Islet of Langerhans (tissue), 1 donor: ENCODE data around the gene THBS3.
"Not testable (repeated sequence)": the region's sequence is repeated elsewhere in the genome, so short reads cannot be mapped to it uniquely, and the experiment has no call there.

Experiments
- FAIRE-seq: peaks from one replicate; lab custom pipeline; 2011; peaks lifted over from hg19 to GRCh38; lab: Jason Lieb, UNC

Gene THBS3

GRCh38 chr1:155207806-155208540 lies at the start of gene THBS3:
TSS of gene THBS3 (minus strand) at chr1:155207897. CDS start at chr1:155207876, 21 bp downstream.
- FAIRE-seq: no peak

- FAIRE-seq: no peak
These were observed 48.6 kb upstream of the THBS3 start for GRCh38 chr1:155256058-155256852.

GRCh38 chr1:155255243-155256007 lies 47.7 kb upstream of the THBS3 start, which contains the start of gene ENTREP3:
TSS of gene ENTREP3 (minus strand) at chr1:155255483. CDS start at chr1:155254877, 606 bp downstream.
- no peak for FAIRE-seq

- FAIRE-seq: no peak
These were observed 47.1 kb upstream of the THBS3 start for GRCh38 chr1:155254714-155255242.

GRCh38 chr1:155254228-155254713 lies 46.6 kb upstream of the THBS3 start:
- FAIRE-seq: no peak

GRCh38 chr1:155253797-155254196 lies 46.1 kb upstream of the THBS3 start:
- FAIRE-seq: no peak

- no peak for FAIRE-seq
These were observed 45.5 kb upstream of the THBS3 start for GRCh38 chr1:155253208-155253607.

- no peak for FAIRE-seq
These were observed 43.9 kb upstream of the THBS3 start for GRCh38 chr1:155251566-155251965.

- FAIRE-seq: no peak
These were observed 43.1 kb upstream of the THBS3 start for GRCh38 chr1:155250633-155251449.

GRCh38 chr1:155250246-155250632 lies 42.5 kb upstream of the THBS3 start:
- no peak for FAIRE-seq

- no peak for FAIRE-seq
These were observed 40.2 kb upstream of the THBS3 start for GRCh38 chr1:155247667-155248553.

- FAIRE-seq: not testable (repeated sequence)
These were observed 39.1 kb upstream of the THBS3 start for GRCh38 chr1:155246796-155247195.

GRCh38 chr1:155245163-155245524 lies 37.4 kb upstream of the THBS3 start:
- no peak for FAIRE-seq

GRCh38 chr1:155244368-155245162 lies 36.9 kb upstream of the THBS3 start:
- no peak for FAIRE-seq

GRCh38 chr1:155242805-155243358 lies 35.2 kb upstream of the THBS3 start:
- no peak for FAIRE-seq

- no peak for FAIRE-seq
These were observed 34.2 kb upstream of the THBS3 start for GRCh38 chr1:155241841-155242264.

GRCh38 chr1:155241069-155241679 lies 33.5 kb upstream of the THBS3 start:
- no peak for FAIRE-seq

GRCh38 chr1:155236451-155236850 lies 28.8 kb upstream of the THBS3 start:
- FAIRE-seq: no peak

GRCh38 chr1:155235375-155235774 lies 27.7 kb upstream of the THBS3 start:
- not testable (repeated sequence) for FAIRE-seq
